Fibroblast of the conjunctiva (primary cell): ENCODE data around the gene LLGL2.

Experiments
- DNase-seq: peaks from one replicate; pipeline ENCODE4 v3.0.0-alpha.2; 2010; ENCODE audit warnings: low read depth

The LLGL2 gene

DNA sequence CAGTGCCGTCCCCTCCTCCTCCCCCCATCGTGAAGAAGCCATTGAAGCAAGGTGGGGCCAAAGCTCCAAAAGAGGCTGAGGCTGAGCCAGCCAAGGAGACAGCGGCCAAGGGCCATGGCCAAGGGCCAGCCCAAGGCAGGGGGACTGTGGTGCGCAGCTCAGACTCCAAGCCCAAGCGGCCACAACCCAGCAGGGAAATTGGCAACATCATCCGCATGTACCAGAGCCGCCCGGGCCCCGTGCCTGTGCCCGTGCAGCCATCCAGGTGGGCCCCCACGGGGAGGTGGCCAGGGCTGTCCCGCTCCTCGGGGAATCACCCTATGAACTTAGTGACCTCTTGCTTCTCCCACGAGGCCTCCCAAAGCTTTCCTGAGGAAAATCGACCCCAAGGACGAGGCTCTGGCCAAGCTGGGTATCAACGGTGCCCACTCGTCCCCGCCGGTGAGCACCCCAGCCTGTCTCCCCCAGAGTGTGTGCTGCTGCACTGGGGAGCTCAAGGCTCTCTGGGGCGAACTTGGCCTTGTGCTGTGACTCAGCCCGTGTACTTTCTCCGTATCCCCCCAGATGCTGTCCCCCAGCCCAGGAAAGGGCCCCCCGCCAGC, 91.1 kb downstream of the LLGL2 start:
- no peak for DNase-seq

DNA sequence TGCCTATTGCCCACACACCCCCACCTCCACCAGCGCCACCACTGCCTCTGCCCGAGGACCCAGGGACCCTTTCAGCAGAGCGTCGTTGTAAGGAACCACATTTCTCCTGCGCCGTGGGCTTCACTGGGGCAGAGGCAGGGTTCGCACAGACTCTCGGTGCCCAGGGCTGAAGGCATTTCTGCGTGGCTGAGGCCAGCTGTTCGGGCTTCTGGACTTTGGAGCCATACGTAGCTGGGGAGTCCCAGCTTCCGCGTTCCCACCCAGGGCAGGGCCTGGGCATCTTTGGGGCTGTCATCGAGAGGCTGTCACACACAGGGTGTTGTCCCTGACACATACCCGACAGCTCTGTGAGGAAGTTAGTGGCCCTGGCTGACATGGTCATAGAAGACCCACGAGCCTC, 91.7 kb downstream of the LLGL2 start:
- DNase-seq = no peak

DNA sequence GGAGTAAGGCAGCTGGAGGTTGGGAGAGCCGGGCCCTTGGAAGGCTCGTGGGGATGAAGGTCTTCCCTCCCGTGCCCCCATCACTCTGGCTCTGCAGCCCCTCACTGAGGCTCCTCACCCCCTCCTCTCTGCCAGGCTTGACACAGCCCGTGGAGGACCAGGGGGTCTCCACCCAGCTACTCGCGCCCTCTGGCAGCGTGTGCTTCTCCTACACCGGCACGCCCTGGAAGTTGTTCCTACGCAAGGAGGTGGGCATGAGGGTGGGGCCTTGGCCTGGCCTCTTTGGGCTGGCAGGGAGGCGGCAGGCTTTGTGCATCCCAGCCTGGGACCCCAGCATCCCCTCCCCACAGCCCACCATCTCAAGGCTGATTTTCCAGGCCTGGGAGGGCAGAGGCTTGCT, 92.2 kb downstream of the LLGL2 start:
- no peak for DNase-seq

DNA sequence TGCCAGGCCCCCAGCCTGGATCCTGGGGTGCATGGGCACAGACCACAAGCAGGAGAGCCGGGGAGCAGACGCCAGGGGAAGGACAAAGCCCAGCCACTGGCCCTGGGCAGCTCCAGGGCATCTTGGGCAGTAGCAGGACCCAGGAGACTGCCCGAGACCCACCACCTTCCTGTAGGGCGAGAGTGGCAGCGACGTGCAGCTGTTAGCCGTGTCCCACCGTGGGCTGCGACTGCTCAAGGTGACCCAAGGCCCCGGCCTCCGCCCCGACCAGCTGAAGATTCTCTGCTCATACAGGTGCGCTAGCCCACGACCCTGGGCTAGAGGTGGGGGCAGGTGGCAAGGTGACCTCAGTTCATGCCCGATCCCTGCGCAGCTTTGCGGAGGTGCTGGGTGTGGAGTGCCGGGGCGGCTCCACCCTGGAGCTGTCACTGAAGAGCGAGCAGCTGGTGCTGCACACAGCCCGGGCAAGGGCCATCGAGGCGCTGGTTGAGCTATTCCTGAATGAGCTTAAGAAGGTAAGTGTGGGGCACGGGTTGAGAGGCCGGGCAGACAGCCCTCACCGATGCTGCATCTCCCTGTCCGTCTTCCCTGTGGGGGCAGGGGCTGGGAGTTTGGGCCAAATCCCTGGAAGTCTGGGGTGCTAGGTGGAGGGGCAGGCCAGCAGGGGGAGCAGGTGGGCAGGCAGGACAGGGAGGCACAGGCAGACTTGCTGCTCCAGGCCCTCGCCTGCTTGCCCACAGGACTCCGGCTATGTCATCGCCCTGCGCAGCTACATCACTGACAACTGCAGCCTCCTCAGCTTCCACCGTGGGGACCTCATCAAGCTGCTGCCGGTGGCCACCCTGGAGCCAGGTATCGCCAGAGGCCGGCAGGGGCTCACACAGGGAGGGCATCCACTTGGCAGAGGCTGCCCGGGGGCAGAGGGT, 94.3 kb downstream of the LLGL2 start:
- DNase-seq = no peak

DNA sequence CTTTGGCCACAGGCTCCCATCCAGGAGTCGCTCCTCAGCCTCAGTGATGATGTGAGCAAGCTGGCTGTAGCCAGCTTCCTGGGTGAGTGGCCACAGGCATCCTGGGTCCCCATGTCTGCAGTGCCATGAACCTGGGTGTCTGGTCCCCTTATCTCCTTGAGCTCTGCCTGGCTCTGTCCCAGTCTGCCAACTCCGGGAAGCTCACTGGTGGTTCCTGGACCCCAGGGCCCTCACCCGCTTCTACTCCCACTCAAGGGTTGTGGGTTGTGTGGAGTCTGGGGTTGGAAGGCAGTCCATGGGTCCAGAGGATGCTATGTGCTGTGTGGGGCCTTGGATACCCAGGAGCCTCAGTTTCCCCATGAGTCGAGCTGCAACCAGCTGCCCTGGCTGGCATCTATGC, 96.0 kb downstream of the LLGL2 start:
- no peak for DNase-seq

DNA sequence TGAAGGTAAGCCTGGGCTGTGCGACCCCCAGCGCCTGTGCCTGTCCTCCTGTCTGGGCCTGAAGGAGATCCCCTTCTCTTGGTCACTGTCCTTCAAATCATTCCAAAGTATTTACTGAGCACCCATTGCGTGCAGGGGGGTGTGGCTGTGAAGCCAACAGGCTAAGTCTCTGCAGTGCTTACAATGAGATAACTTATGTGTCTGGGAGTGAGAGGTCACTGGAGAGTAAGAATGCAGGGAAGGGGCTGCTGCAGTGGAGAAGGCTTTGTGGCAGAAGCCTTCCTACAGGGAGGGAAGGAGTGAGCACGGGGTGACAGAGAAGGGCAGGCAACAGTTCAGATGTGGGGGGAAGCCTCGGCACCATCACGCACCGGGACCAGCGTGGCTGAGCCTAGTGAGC, 96.6 kb downstream of the LLGL2 start:
- DNase-seq = no peak

DNA sequence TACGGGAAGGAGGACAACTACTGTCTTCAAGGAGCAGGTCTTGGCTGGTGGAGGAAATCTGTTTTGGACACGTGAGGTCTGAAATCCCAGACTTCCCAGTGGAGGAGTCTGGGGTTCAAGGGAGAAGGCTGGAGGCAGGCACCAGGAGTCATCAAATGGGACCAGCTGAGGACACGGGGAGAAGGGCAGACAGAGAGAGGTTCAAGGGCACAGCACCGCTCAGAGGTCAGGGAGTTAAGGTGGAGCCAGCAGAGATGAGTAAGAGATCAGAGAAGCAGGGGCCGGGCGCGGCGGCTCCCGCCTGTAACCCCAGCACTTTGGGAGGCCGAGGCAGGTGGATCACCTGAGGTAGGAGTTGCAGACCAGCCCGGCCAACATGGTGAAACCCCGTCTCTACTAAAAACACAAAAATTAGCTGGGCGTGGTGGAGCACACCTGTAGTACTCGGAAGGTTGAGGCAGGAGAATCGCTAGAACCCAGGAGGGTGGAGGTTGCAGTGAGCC, 97.3 kb downstream of the LLGL2 start:
- DNase-seq = no peak

DNA sequence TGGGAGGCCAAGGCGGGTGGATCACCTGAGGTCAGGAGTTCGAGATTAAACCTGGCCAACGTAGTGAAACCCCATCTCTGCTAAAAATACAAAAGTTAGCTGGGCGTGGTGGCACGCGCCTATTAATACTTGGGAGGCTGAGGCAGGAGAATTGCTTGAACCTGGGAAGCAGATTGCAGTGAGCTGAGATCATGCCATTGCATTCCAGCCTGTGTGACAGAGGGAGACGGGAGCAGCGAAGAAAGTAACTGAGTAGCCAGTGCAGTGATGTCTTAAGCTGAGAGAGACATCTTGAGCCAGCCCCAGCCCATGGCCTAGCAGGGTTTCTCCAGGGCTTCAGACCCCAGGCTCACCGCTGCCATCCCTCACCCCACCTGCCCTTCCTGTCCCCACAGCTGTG, 97.9 kb downstream of the LLGL2 start:
- no peak for DNase-seq

DNA sequence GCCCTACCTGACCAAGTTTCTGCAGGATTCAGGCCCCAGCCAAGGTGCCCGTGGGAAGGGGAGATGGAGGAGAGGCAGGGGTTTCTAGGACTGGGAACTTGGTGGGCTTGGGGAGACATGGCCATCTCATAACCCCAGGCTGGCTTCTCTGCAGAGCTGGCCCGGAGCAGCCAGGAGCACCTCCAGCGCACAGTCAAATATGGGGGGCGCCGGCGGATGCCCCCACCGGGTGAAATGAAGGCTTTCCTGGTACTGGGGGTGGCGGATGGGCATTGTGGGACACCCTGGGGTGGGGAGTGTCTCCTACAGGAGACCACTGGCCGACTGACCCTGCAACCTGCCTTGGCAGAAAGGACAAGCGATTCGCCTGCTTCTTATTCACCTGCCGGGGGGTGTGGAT, 98.5 kb downstream of the LLGL2 start:
- no peak for DNase-seq
